Breast epithelium (tissue), 3 donors: ENCODE results near the gene TWIST1.

Experiments
- POLR2A ChIP-seq: fragments of 450-650 bp; IDR thresholded peaks from one replicate; pipeline ENCODE4 v1.6.1; 2016; ENCODE audit warnings: antibody characterized with exemption, mild to moderate bottlenecking, moderate library complexity
- POLR2AphosphoS5 ChIP-seq, 3 donors: sonication (generic); formaldehyde crosslinking; IDR thresholded peaks; one replicate each; pipeline ENCODE4 v1.6.1; 2017; ENCODE audit warnings: antibody characterized with exemption in 3 of 3

- TF ChIP-seq POLR2A: no peak
- no peak for TF ChIP-seq POLR2AphosphoS5 (IDR thresholded peaks at IDR 0.05)
Observed at GRCh38 chr7:19110776-19111175, 6.7 kb downstream of the TWIST1 start.
